H1 (cell line): ENCODE data around the gene OR51T1. TPM values are rescaled to one million over a fixed set of nuclear protein-coding genes. Genes with fewer than 3 reads are reported as not detected.

Source experiments
- CTBP2 ChIP-seq: IDR thresholded peaks from 2 replicates; pipeline ENCODE4 v1.7.0; 2011; ENCODE audit warnings: borderline replicate concordance, mild to moderate bottlenecking, moderate library complexity, mixed read lengths, low read length; ENCODE audit not compliant: insufficient read depth, insufficient read length
- CTCF ChIP-seq, 3 experiments: IDR thresholded peaks; 1 replicate in 2 of 3; 2 replicates in 1 of 3; pipeline versions ENCODE4 v1.5.1 to v1.6.1; 2011; ENCODE audit warnings: low read length in 3 of 3, mild to moderate bottlenecking in 3 of 3, inconsistent platforms in 2 of 3, low read depth in 1 of 3, moderate library complexity in 1 of 3; ENCODE audit not compliant: insufficient read depth in 1 of 3; ENCODE audit errors: control extremely low read depth in 1 of 3
- HDAC2 ChIP-seq, 2 experiments: fragments of 300-600 bp in 1 of 2; sonication (generic) in 1 of 2; IDR thresholded peaks; 2 replicates each; pipeline ENCODE4 v1.6.1; 2011 to 2012; ENCODE audit warnings: low read depth in 2 of 2, low read length in 2 of 2, mild to moderate bottlenecking in 2 of 2, moderate library complexity in 2 of 2, borderline replicate concordance in 1 of 2, inconsistent platforms in 1 of 2
- JUN ChIP-seq: IDR thresholded peaks from 2 replicates; pipeline ENCODE4 v1.6.1; 2011; ENCODE audit warnings: low read depth, mild to moderate bottlenecking, improper control_type of control experiment, low read length
- PHF8 ChIP-seq: fragments of 200-600 bp; sonication (generic); conservative IDR thresholded peaks from 2 replicates; pipeline ENCODE4 v1.7.1; 2012; ENCODE audit warnings: low read depth, mild to moderate bottlenecking, inconsistent platforms, low read length, moderate library complexity
- TCF12 ChIP-seq: IDR thresholded peaks from 2 replicates; pipeline ENCODE4 v1.6.1; 2011; ENCODE audit warnings: low read depth, mild to moderate bottlenecking, low read length
- polyA plus RNA-seq, 7 experiments: library from polyadenylated mRNA; depleted of rRNA in 3 of 7; stranded (reverse) in 5 of 7; unstranded in 2 of 7; fragments of >200 nt in 5 of 7; fragments of 200-250 nt in 2 of 7; gene quantifications; 1 replicate in 5 of 7; 2 replicates in 1 of 7; 4 replicates in 1 of 7; pipeline versions ENCODE4 v1.2.1 to v1.2.3, GENCODE V29; 2011 to 2013; ENCODE audit warnings: missing spikeins in 2 of 7, mixed read lengths in 2 of 7
- total RNA-seq: library from RNA; stranded (reverse); fragmentation: NEBNext Ultra II Directional; extraction: Animal tissue kit (Norgen Biotek cat#: 25700); gene quantifications from 2 replicates; pipeline ENCODE4 v1.2.1, GENCODE V29; 2021

Gene OR51T1
- total and polyA plus RNA-seq, 2 of the 8 experiments (the other 6 are each of a cell fraction or from before 2014, with no cell fraction given) = not detected

GRCh38 chr11:4921796-4922195 is 40.1 kb downstream of the OR51T1 start (continued):
- TF ChIP-seq CTCF (IDR thresholded peaks at IDR 0.05; ENCODE audit: control extremely low read depth in 1 of 3, insufficient read depth in 1 of 3, low read depth in 1 of 3, low read length in 3 of 3) = no peak
- TF ChIP-seq PHF8 = no peak
- no peak for TF ChIP-seq CTBP2
- TF ChIP-seq JUN = no peak
- TF ChIP-seq HDAC2 (IDR thresholded peaks at IDR 0.05; ENCODE audit: borderline replicate concordance in 1 of 2, low read depth in 2 of 2, low read length in 2 of 2) = no peak
- no peak for TF ChIP-seq TCF12
